ENCODE data around the gene KCNC3.
"Not testable (repeated sequence)": the region's sequence is repeated elsewhere in the genome, so short reads cannot be mapped to it uniquely, and the experiment has no call there.

- TF ChIP-seq CTCF (IDR thresholded peaks at IDR 0.05; ENCODE audit: extremely low read depth in 1 of 2, insufficient read depth in 1 of 2, low read depth in 1 of 2, low read length in 2 of 2); EZH2 (IDR thresholded peaks at IDR 0.05; ENCODE audit: borderline replicate concordance, low read depth, low read length, severe bottlenecking): not testable (repeated sequence)
Observed at GRCh38 chr19:50353487-50353880, 24.3 kb upstream of the KCNC3 start.

All from endothelial cell of umbilical vein (primary cell).